ENCODE measurements around the gene TOMM6.

GRCh38 chr6:41814629-41815028 is 27.1 kb downstream of the TOMM6 start:
- TF ChIP-seq CTCF (conservative IDR thresholded peaks at IDR 0.05; ENCODE audit: low read depth, low read length): no peak
- TF ChIP-seq EZH2 (IDR thresholded peaks at IDR 0.05; ENCODE audit: low read length, unreplicated experiment): no peak
- TF ChIP-seq EZH2phosphoT487 (IDR thresholded peaks at IDR 0.05; ENCODE audit: borderline replicate concordance, low read length): no peak
